Measurements from ENCODE around the gene SPDYE1.
"Not testable (repeated sequence)": the region's sequence is repeated elsewhere in the genome, so short reads cannot be mapped to it uniquely, and the experiment has no call there.

SPDYE1 gene

GRCh38 chr7:43997532-43997931, at the start of gene SPDYE1:
Gene SPDYE1, plus strand, starts transcription at chr7:43997897. Its CDS starts 2,053 bp downstream, at chr7:43999950.
- not testable (repeated sequence) for H3K4me2 ChIP-seq, H3K9me3 ChIP-seq, H3K36me3 ChIP-seq, H3K27ac ChIP-seq, H3K9ac ChIP-seq, H3K4me3 ChIP-seq, H4K20me1 ChIP-seq, H3K27me3 ChIP-seq
- peaks cover 10% of the 10 kb centered on the region for H3K4me1 ChIP-seq

GRCh38 chr7:43952028-43952427, 45.7 kb upstream of the SPDYE1 start:
- Histone ChIP-seq H3K27ac (no peak overlapping the region), H3K4me3 (no peak overlapping the region), H4K20me1 (no peaks in the 10 kb centered on the region), H3K4me1 (peaks cover 29% of the 10 kb centered on the region), H3K36me3 (peaks cover 46% of the 10 kb centered on the region), H3K4me2 (no peak overlapping the region), H3K9me3 (no peaks in the 10 kb centered on the region), H3K27me3 (no peaks in the 10 kb centered on the region), H3K9ac (no peak overlapping the region)
- no peak for TF ChIP-seq Cebpa-rat (IDR thresholded peaks at IDR 0.05)

GRCh38 chr7:43953071-43953470, 44.6 kb upstream of the SPDYE1 start:
- no peak for TF ChIP-seq Cebpa-rat (IDR thresholded peaks at IDR 0.05)
- Histone ChIP-seq H4K20me1 (no peaks in the 10 kb centered on the region), H3K27me3 (no peaks in the 10 kb centered on the region), H3K36me3 (peaks cover 46% of the 10 kb centered on the region), H3K4me2 (no peak overlapping the region), H3K27ac (no peak overlapping the region), H3K9ac (no peak overlapping the region), H3K4me3 (no peak overlapping the region), H3K9me3 (no peaks in the 10 kb centered on the region), H3K4me1 (peaks cover 29% of the 10 kb centered on the region)

GRCh38 chr7:43954524-43955228, 43.0 kb upstream of the SPDYE1 start:
- H3K4me1 ChIP-seq = peaks cover 29% of the 10 kb centered on the region
- H3K9me3 ChIP-seq = peaks cover 6% of the 10 kb centered on the region; the same call in 1 of the 2 replicates
- peaks cover 39% of the 10 kb centered on the region for H3K36me3 ChIP-seq
- no peak overlapping the region for H3K9ac ChIP-seq
- no peak overlapping the region for H3K27ac ChIP-seq
- no peaks in the 10 kb centered on the region for H3K27me3 ChIP-seq
- TF ChIP-seq Cebpa-rat (IDR thresholded peaks at IDR 0.05) = no peak
- H3K4me2 ChIP-seq = peak overlapping the region; percentile 72
- H4K20me1 ChIP-seq = no peaks in the 10 kb centered on the region
- H3K4me3 ChIP-seq = no peak overlapping the region

GRCh38 chr7:43956027-43956426, 41.7 kb upstream of the SPDYE1 start:
- Histone ChIP-seq H3K4me3 (no peak overlapping the region), H3K9ac (no peak overlapping the region), H3K27me3 (no peaks in the 10 kb centered on the region), H4K20me1 (no peaks in the 10 kb centered on the region), H3K27ac (peak overlapping the region; percentile 58), H3K4me1 (peaks cover 29% of the 10 kb centered on the region), H3K4me2 (peak overlapping the region; percentile 72), H3K9me3 (peaks cover 7% of the 10 kb centered on the region; the same call in 1 of the 2 replicates), H3K36me3 (peaks cover 30% of the 10 kb centered on the region)
- TF ChIP-seq Cebpa-rat (IDR thresholded peaks at IDR 0.05) = no peak

GRCh38 chr7:43960933-43961332, 36.8 kb upstream of the SPDYE1 start:
- H3K9ac ChIP-seq = no peak overlapping the region
- TF ChIP-seq Cebpa-rat (IDR thresholded peaks at IDR 0.05) = no peak
- H3K27me3 ChIP-seq = no peaks in the 10 kb centered on the region
- peaks cover 9% of the 10 kb centered on the region for H3K36me3 ChIP-seq
- no peak overlapping the region for H3K27ac ChIP-seq
- no peaks in the 10 kb centered on the region for H4K20me1 ChIP-seq
- peaks cover 6% of the 10 kb centered on the region for H3K4me1 ChIP-seq
- H3K9me3 ChIP-seq = peaks cover 7% of the 10 kb centered on the region; the same call in 1 of the 2 replicates
- H3K4me2 ChIP-seq = no peak overlapping the region
- H3K4me3 ChIP-seq = no peak overlapping the region

- H3K9ac ChIP-seq, H3K4me1 ChIP-seq, H3K27ac ChIP-seq, H3K4me2 ChIP-seq, H4K20me1 ChIP-seq, H3K9me3 ChIP-seq, H3K36me3 ChIP-seq, H3K27me3 ChIP-seq, H3K4me3 ChIP-seq: not testable (repeated sequence)
Observed at GRCh38 chr7:43966392-43966791, 31.3 kb upstream of the SPDYE1 start.

GRCh38 chr7:43968172-43969040, 29.3 kb upstream of the SPDYE1 start:
- H3K27me3 ChIP-seq, H3K36me3 ChIP-seq, H3K9ac ChIP-seq, H3K4me3 ChIP-seq, H3K4me2 ChIP-seq, H4K20me1 ChIP-seq, H3K9me3 ChIP-seq, H3K27ac ChIP-seq: not testable (repeated sequence)
- H3K4me1 ChIP-seq = peaks cover 21% of the 10 kb centered on the region

GRCh38 chr7:43969586-43969985, 28.1 kb upstream of the SPDYE1 start:
- not testable (repeated sequence) for H3K27me3 ChIP-seq, H3K4me2 ChIP-seq, H4K20me1 ChIP-seq, H3K9ac ChIP-seq, H3K9me3 ChIP-seq, H3K4me3 ChIP-seq, H3K27ac ChIP-seq, H3K36me3 ChIP-seq
- H3K4me1 ChIP-seq = peaks cover 31% of the 10 kb centered on the region

- not testable (repeated sequence) for H3K9me3 ChIP-seq
Observed at GRCh38 chr7:43970698-43971097, 27.0 kb upstream of the SPDYE1 start.

More at GRCh38 chr7:43970698-43971097, 27.0 kb upstream of the SPDYE1 start:
- not testable (repeated sequence) for H3K36me3 ChIP-seq, H4K20me1 ChIP-seq, H3K27ac ChIP-seq, H3K27me3 ChIP-seq, H3K4me3 ChIP-seq, H3K9ac ChIP-seq, H3K4me2 ChIP-seq
- H3K4me1 ChIP-seq = peaks cover 36% of the 10 kb centered on the region
